Stimulated activated naive CD8-positive, alpha-beta T cell treated with anti-CD3 and anti-CD28 coated beads, Interleukin-15, amount 100 ng/mL, for 72 hours (primary cell): ENCODE data around the gene SGPP1.
"Not testable (repeated sequence)": the region's sequence is repeated elsewhere in the genome, so short reads cannot be mapped to it uniquely, and the experiment has no call there.

Source experiments
- ATAC-seq: fragments of 150-1000 bp; cut with Tn5 transposase; 2 replicates; pipeline ENCODE4 v1.10.0; 2021; ENCODE audit warnings: mild to moderate bottlenecking, moderate library complexity
- DNase-seq, 2 donors: peaks; one replicate each; pipeline ENCODE4 v3.0.0; 2021 to 2022
- H3K27ac Mint-ChIP-seq, 2 donors: one replicate each; pipeline ENCODE4 v1.8.0; 2022; ENCODE audit warnings: mild to moderate bottlenecking in 2 of 2, mixed read lengths in 2 of 2, moderate library complexity in 2 of 2
- H3K27me3 Mint-ChIP-seq: one replicate; pipeline ENCODE4 v1.8.0; 2022; ENCODE audit warnings: mixed read lengths
- H3K4me1 Mint-ChIP-seq: one replicate; pipeline ENCODE4 v1.8.0; 2022; ENCODE audit warnings: mild to moderate bottlenecking, mixed read lengths
- H3K4me3 Mint-ChIP-seq, 2 donors: one replicate each; pipeline ENCODE4 v1.8.0; 2022; ENCODE audit warnings: mild to moderate bottlenecking in 2 of 2, mixed read lengths in 2 of 2, moderate library complexity in 1 of 2
- H3K9me3 Mint-ChIP-seq, 2 donors: one replicate each; pipeline ENCODE4 v1.8.0; 2022; ENCODE audit warnings: mixed read lengths in 2 of 2

Gene SGPP1

GRCh38 chr14:63727736-63728728 is at the start of gene SGPP1:
TSS of gene SGPP1 (minus strand) at chr14:63728065. CDS start at chr14:63727944, 121 bp downstream.
- H3K27ac Mint-ChIP-seq, result peak within 1 kb of the TSS; percentile 99 to 100
- DNase-seq, result peak; percentile 84 to 85
- peak; percentile 95 for ATAC-seq
- H3K4me3 Mint-ChIP-seq, result peak within 1 kb of the TSS; percentile 100
- H3K27me3 Mint-ChIP-seq, result no peaks in the 10 kb centered on the region
- peaks cover 43% of the 10 kb centered on the region for H3K4me1 Mint-ChIP-seq
- H3K9me3 Mint-ChIP-seq, result no peaks in the 10 kb centered on the region

- no peak overlapping the region for H3K27ac Mint-ChIP-seq
- no peaks in the 10 kb centered on the region for H3K9me3 Mint-ChIP-seq
- no peak overlapping the region for H3K4me3 Mint-ChIP-seq
- DNase-seq (no peak), ATAC-seq (no peak)
- no peaks in the 10 kb centered on the region for H3K4me1 Mint-ChIP-seq
- no peaks in the 10 kb centered on the region for H3K27me3 Mint-ChIP-seq
Observed at GRCh38 chr14:63777024-63777423, 49.2 kb upstream of the SGPP1 start.

- no peaks in the 10 kb centered on the region for H3K9me3 Mint-ChIP-seq
- H3K27ac Mint-ChIP-seq, result no peak overlapping the region
- ATAC-seq, result no peak
- H3K27me3 Mint-ChIP-seq, result no peaks in the 10 kb centered on the region
- H3K4me3 Mint-ChIP-seq, result no peak overlapping the region
- DNase-seq, result no peak
- H3K4me1 Mint-ChIP-seq, result no peaks in the 10 kb centered on the region
Observed at GRCh38 chr14:63773504-63773903, 45.6 kb upstream of the SGPP1 start.

GRCh38 chr14:63770187-63770807 is 42.4 kb upstream of the SGPP1 start:
- Mint-ChIP-seq H3K4me1 (no peaks in the 10 kb centered on the region), H3K9me3 (no peaks in the 10 kb centered on the region), H3K27me3 (no peaks in the 10 kb centered on the region), H3K4me3 (no peak overlapping the region), H3K27ac (no peak overlapping the region)
- DNase-seq (peak; percentile 26 to 33), ATAC-seq (peak; percentile 79)

GRCh38 chr14:63766611-63767010 is 38.7 kb upstream of the SGPP1 start:
- no peak overlapping the region for H3K4me3 Mint-ChIP-seq
- no peak for ATAC-seq
- no peak overlapping the region for H3K27ac Mint-ChIP-seq
- no peak for DNase-seq
- H3K9me3 Mint-ChIP-seq, result no peaks in the 10 kb centered on the region
- H3K27me3 Mint-ChIP-seq, result no peaks in the 10 kb centered on the region
- no peaks in the 10 kb centered on the region for H3K4me1 Mint-ChIP-seq

GRCh38 chr14:63764620-63765139 is 36.8 kb upstream of the SGPP1 start:
- ATAC-seq, result no peak

GRCh38 chr14:63764103-63764502 is 36.2 kb upstream of the SGPP1 start:
- H3K27ac Mint-ChIP-seq, result peak overlapping the region in 1 of 2 donors; percentile 37
- H3K4me1 Mint-ChIP-seq, result peaks cover 12% of the 10 kb centered on the region
- no peaks in the 10 kb centered on the region for H3K27me3 Mint-ChIP-seq
- no peaks in the 10 kb centered on the region for H3K9me3 Mint-ChIP-seq
- H3K4me3 Mint-ChIP-seq, result no peak overlapping the region
- ATAC-seq, result no peak
- no peak for DNase-seq

More at GRCh38 chr14:63764620-63765139, 36.8 kb upstream of the SGPP1 start:
- no peak for DNase-seq
- Mint-ChIP-seq H3K4me1 (peaks cover 7% of the 10 kb centered on the region), H3K27me3 (no peaks in the 10 kb centered on the region), H3K9me3 (no peaks in the 10 kb centered on the region), H3K27ac (no peak overlapping the region), H3K4me3 (no peak overlapping the region)

GRCh38 chr14:63761351-63762117 is 33.7 kb upstream of the SGPP1 start:
- peaks cover 13% of the 10 kb centered on the region for H3K4me1 Mint-ChIP-seq
- ATAC-seq (no peak), DNase-seq (no peak)
- no peak overlapping the region for H3K27ac Mint-ChIP-seq
- no peaks in the 10 kb centered on the region for H3K9me3 Mint-ChIP-seq
- H3K4me3 Mint-ChIP-seq, result peak overlapping the region in 1 of 2 donors; percentile 26
- H3K27me3 Mint-ChIP-seq, result no peaks in the 10 kb centered on the region

GRCh38 chr14:63760014-63760413 is 32.1 kb upstream of the SGPP1 start:
- Mint-ChIP-seq H3K27me3 (no peaks in the 10 kb centered on the region), H3K4me3 (peak overlapping the region; percentile 78 to 79), H3K4me1 (peaks cover 13% of the 10 kb centered on the region), H3K27ac (peak overlapping the region; percentile 78 to 86), H3K9me3 (no peaks in the 10 kb centered on the region)
- no peak for DNase-seq
- peak; percentile 73 for ATAC-seq

GRCh38 chr14:63759456-63759855 is 31.6 kb upstream of the SGPP1 start:
- Mint-ChIP-seq H3K4me3 (peak overlapping the region; percentile 78 to 79), H3K4me1 (peaks cover 13% of the 10 kb centered on the region), H3K27me3 (no peaks in the 10 kb centered on the region), H3K27ac (peak overlapping the region; percentile 86 to 93), H3K9me3 (no peaks in the 10 kb centered on the region)
- ATAC-seq (peak; percentile 92), DNase-seq (no peak)

- Mint-ChIP-seq H3K4me1 (peaks cover 18% of the 10 kb centered on the region), H3K27me3 (no peaks in the 10 kb centered on the region), H3K27ac (no peak overlapping the region), H3K9me3 (no peaks in the 10 kb centered on the region), H3K4me3 (no peak overlapping the region)
- ATAC-seq (no peak), DNase-seq (no peak)
Observed at GRCh38 chr14:63757211-63757610, 29.3 kb upstream of the SGPP1 start.

GRCh38 chr14:63752449-63753169 is 24.7 kb upstream of the SGPP1 start:
- Mint-ChIP-seq H3K9me3 (no peaks in the 10 kb centered on the region), H3K4me3 (no peak overlapping the region), H3K4me1 (peaks cover 5% of the 10 kb centered on the region), H3K27ac (peak overlapping the region in 1 of 2 donors; percentile 28), H3K27me3 (no peaks in the 10 kb centered on the region)
- ATAC-seq, result no peak
- no peak for DNase-seq

GRCh38 chr14:63751076-63751475 is 23.2 kb upstream of the SGPP1 start:
- not testable (repeated sequence) for H3K4me1 Mint-ChIP-seq, H3K27ac Mint-ChIP-seq, H3K4me3 Mint-ChIP-seq

GRCh38 chr14:63747846-63748245 is 20.0 kb upstream of the SGPP1 start:
- ATAC-seq (no peak), DNase-seq (no peak)
- no peaks in the 10 kb centered on the region for H3K27me3 Mint-ChIP-seq
- no peak overlapping the region for H3K4me3 Mint-ChIP-seq
- H3K9me3 Mint-ChIP-seq, result no peaks in the 10 kb centered on the region
- H3K4me1 Mint-ChIP-seq, result peaks cover 12% of the 10 kb centered on the region
- no peak overlapping the region for H3K27ac Mint-ChIP-seq

More at GRCh38 chr14:63751076-63751475, 23.2 kb upstream of the SGPP1 start:
- H3K9me3 Mint-ChIP-seq, H3K27me3 Mint-ChIP-seq, DNase-seq, ATAC-seq: not testable (repeated sequence)
